ENCODE results near the gene TXNDC8.
A peak's percentile ranks its signal among the peaks of the same experiment; 100 is the strongest.

TXNDC8 gene

GRCh38 chr9:110278080-110278707 is 59.5 kb downstream of the TXNDC8 start:
- peak; percentile 57 for DNase-seq (ENCODE audit: low spot score)

DNA sequence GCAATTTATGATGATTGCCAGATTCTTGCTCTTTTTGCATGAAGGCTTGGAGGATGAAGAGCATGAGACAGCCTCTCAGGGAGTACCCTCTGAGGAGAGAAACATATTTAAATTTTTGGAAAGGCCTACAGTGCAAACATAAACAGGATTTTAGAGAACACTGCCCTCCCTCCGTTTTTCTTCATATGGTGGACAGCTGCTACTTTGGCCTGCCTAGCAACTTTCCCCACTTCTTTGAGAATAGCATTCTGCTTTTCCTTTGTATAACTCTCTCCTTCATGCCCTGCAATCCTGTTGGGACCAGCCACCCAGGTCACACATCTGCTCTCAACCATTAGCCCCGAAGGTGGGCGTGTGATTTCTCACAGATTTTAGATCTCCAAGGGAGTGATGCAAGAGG is 60.9 kb downstream of the TXNDC8 start:
- no peak for DNase-seq (ENCODE audit: low spot score)

DNA sequence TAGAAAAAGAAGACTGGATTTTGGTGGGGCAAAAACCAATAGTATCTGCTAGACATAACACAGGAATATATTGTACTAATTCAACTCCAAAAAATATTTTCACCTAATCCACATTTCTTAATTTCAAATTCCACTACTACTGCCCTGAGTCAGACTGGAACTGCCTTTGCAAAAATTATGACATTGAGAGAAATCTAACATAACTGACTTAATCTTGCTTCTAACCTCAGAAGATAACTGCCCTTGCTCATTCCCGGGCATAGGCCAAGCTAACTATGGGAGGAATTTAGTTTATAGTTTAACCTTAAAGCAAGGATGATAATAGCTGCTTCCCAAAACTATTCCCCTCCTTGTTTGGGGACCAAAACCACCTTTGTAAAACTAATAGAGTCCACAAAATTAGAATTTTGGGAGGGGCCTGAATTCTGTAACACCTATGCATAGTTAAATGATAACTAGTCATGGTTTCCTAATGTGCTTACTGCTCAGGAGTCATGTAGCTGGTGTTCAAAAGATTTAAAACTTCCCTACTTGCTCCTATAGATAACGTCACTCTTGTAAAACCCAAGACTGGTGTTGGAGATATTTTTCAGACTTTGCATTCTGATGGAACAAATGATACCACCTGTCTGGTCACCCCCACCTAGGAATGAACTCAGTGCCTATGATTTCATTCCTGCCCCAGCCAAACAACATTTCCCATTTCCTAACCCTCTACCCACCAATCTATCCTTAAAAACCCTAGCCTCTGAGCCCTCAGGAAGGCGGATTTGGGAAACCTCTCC is 67.3 kb downstream of the TXNDC8 start:
- DNase-seq (ENCODE audit: low spot score), result no peak

DNA sequence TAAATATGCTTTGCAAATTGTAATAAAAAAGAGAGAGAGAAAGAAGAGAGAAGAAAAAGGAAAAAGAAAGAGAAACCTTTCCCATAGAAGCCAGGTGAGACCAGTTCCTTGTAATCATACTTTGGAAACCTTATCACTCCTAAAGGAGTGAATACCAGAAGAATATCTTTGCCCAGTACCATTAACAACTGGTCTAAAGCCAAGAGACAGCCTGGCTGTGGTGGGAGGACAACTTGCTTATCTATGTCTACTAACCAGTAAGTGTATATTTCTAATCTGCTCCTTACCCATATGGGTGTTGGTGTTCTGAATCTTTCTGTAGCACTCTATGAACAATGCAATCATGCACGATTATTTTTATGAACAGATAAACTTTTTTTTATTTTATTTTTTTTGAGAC is 70.9 kb downstream of the TXNDC8 start:
- no peak for DNase-seq (ENCODE audit: low spot score)

DNA sequence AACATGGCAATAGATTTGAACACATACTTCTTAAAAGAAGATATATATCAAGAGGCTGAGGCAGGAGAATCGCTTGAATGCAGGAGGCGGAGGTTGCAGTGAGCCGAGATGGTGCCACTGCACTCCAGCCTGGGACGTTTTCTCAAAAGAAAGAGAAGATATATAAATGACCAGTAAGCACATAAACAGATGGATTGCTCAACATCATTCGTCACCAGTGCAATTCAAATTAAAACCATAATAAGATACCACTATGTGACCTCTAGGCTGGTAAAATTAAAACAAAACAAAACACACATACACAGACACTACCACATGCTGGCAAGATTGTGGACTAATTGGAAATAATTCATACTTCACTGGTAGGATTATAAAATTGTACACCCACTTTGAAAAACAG is 76.0 kb downstream of the TXNDC8 start:
- no peak for DNase-seq (ENCODE audit: low spot score)

DNA sequence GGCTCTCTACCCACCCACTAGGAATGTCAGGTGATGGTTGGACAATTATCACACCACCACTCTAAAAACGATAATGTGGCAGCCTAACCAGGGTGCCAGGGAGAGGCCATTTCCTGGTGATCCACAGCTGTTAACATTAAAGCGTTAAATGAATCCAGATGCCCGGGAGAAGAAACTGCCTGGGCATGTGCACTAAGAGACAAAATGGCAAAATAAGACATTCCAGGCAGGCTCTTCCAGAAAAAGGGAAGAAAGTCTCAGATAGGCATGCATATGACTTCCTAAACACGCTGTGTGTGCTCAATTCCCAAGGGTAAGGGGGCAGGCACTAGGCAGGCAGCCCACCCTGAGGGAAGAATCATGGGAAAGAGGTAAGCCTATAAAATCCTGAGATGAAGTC is 76.8 kb downstream of the TXNDC8 start:
- no peak for DNase-seq (ENCODE audit: low spot score)

GRCh38 chr9:110259566-110259965 is 78.1 kb downstream of the TXNDC8 start:
- DNase-seq (ENCODE audit: low spot score), result no peak

- DNase-seq (ENCODE audit: low spot score), result no peak
Measured at GRCh38 chr9:110258690-110259091, 79.0 kb downstream of the TXNDC8 start.

GRCh38 chr9:110257956-110258355 is 79.7 kb downstream of the TXNDC8 start:
- DNase-seq (ENCODE audit: low spot score), result peak; percentile 20

DNA sequence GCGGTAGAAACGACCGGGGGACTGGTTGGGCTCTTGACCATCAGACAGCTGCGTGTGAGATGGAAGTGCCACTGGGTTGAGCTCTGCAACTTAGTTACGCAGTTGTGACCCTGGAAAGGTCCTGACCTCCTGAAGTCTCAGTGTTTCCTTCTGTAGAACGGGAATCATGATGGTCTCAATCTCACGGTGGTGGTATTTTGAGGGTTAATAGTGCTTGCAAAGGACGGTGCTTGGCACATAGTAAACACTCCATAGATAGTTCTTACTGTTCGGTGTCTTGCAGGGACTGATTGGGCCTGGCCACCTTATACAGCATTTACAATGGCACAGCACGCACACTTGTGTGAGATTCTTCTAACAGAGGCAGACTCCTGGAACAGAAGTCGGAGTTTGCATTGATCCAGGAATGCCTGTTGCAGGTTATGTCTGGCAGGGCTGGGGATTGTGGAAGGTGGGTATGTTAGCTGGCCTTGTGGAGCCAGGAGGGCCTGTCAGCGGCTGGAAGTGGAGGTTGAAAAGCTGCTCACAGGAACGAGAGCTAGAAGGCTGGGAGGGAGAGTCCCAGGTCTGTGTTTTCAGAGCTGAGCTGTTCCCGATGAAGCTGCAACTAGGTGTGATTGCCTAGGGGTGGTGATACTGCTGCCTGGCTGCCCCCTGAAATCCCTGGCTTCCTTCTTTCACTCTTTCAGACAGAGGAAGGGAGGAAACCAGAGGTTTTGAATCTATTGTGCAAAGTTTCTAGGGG is 80.4 kb downstream of the TXNDC8 start:
- peak; percentile 31 for DNase-seq (ENCODE audit: low spot score)

DNA sequence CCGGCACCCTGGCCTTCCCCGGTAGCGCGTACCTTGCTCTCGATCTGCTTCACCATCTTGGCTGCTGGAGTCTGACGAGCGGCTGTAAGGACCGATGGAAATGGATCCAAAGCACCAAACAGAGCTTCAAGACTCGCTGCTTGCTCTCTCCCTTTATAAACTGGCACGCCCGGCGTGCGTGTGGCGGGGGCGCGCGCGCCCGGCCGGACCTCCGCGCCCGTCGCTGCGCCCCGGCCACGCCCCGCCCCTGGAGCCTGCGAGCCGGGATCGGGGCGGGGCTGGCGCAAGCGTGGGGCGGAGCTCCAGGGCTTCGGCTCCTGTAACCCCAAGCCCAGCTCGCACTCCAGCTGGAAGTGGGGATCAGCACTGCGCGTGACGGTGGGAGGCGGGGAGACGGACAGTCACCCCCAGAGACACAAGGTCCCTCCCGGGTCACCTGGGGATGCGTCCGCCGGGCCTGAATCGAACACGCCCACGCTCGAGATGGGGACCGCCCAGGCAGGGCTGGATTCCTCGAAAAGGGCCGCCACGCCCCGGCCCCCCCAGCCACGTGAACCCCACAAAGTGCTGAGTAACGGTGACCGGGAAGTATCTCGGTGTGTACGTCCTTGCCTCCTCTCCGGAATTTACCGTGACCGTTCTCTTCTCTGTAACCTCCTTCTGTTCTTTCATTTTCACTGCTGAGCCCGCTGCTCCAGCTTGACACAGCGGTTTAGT is 81.1 kb downstream of the TXNDC8 start, which contains the start of gene TXN:
Gene TXN, minus strand, starts transcription at position 128 of the 717 bp plus-strand sequence. Its CDS starts 72 bp downstream, at position 56.
- peak; percentile 92 for DNase-seq (ENCODE audit: low spot score)

- peak; percentile 79 for DNase-seq (ENCODE audit: low spot score)
Measured at GRCh38 chr9:110255463-110256379, 81.9 kb downstream of the TXNDC8 start.

GRCh38 chr9:110255034-110255462 is 82.6 kb downstream of the TXNDC8 start:
- DNase-seq (ENCODE audit: low spot score), result no peak

GRCh38 chr9:110254500-110254899 is 83.2 kb downstream of the TXNDC8 start:
- DNase-seq (ENCODE audit: low spot score), result no peak
